ELF-1 (cell line): Measurements from ENCODE around the gene FUT7.
A peak's percentile ranks its signal among the peaks of the same experiment; 100 is the strongest.

ENCODE experiments used
- DNase-seq: peaks from one replicate; pipeline ENCODE4 v3.0.0-alpha.2; 2016; ENCODE audit warnings: low read depth, low spot score

FUT7 gene

GRCh38 chr9:137049544-137050449, 17.9 kb upstream of the FUT7 start:
- DNase-seq, result peak; percentile 81

- DNase-seq, result peak; percentile 66
Measured at GRCh38 chr9:137048655-137049543, 17.0 kb upstream of the FUT7 start.

GRCh38 chr9:137046088-137046787, 14.3 kb upstream of the FUT7 start, which contains the start of gene NPDC1:
Gene NPDC1, minus strand, starts transcription at chr9:137046177. Its CDS starts 188 bp downstream, at chr9:137045989.
- peak; percentile 93 for DNase-seq

- peak; percentile 31 for DNase-seq
Measured at GRCh38 chr9:137045294-137046087, 13.6 kb upstream of the FUT7 start.

- no peak for DNase-seq
Measured at GRCh38 chr9:137044502-137045177, 12.8 kb upstream of the FUT7 start.

- DNase-seq, result no peak
Measured at GRCh38 chr9:137044037-137044436, 12.1 kb upstream of the FUT7 start.

- DNase-seq, result no peak
Measured at GRCh38 chr9:137042751-137043727, 11.2 kb upstream of the FUT7 start.

GRCh38 chr9:137041124-137041523, 9.2 kb upstream of the FUT7 start:
- no peak for DNase-seq

- DNase-seq, result no peak
Measured at GRCh38 chr9:137040568-137040967, 8.7 kb upstream of the FUT7 start.

GRCh38 chr9:137039611-137040366, 7.9 kb upstream of the FUT7 start:
- no peak for DNase-seq

GRCh38 chr9:137038916-137039315, 7.0 kb upstream of the FUT7 start:
- no peak for DNase-seq

- DNase-seq, result no peak
Measured at GRCh38 chr9:137037483-137037882, 5.6 kb upstream of the FUT7 start.

GRCh38 chr9:137037035-137037434, 5.1 kb upstream of the FUT7 start:
- DNase-seq, result no peak

- no peak for DNase-seq
Measured at GRCh38 chr9:137035937-137036336, 4.0 kb upstream of the FUT7 start.

- DNase-seq, result no peak
Measured at GRCh38 chr9:137035507-137035834, 3.6 kb upstream of the FUT7 start.

- peak; percentile 88 for DNase-seq
Measured at GRCh38 chr9:137034709-137035506, 3.0 kb upstream of the FUT7 start.

GRCh38 chr9:137034039-137034708, 2.3 kb upstream of the FUT7 start:
- DNase-seq, result no peak
